Sigmoid colon (tissue), 4 donors: Measurements from ENCODE around the gene SLC17A7.

Experiments used
- CTCF ChIP-seq, 4 experiments: fragments of 450-650 bp in 3 of 4; fragments of 200-600 bp in 1 of 4; IDR thresholded peaks; one replicate each; pipeline ENCODE4 v1.5.1; 2016 to 2019; ENCODE audit warnings: antibody characterized with exemption in 4 of 4, mild to moderate bottlenecking in 3 of 4, moderate library complexity in 2 of 4
- EP300 ChIP-seq, 4 donors: sonication (generic); formaldehyde crosslinking; IDR thresholded peaks; one replicate each; pipeline ENCODE4 v1.6.1; 2017; ENCODE audit warnings: antibody characterized with exemption in 4 of 4
- POLR2A ChIP-seq, 2 donors: fragments of 450-650 bp; IDR thresholded peaks; one replicate each; pipeline ENCODE4 v1.6.1; 2016; ENCODE audit warnings: antibody characterized with exemption in 2 of 2, mild to moderate bottlenecking in 2 of 2, moderate library complexity in 2 of 2
- POLR2AphosphoS5 ChIP-seq, 4 donors: sonication (generic); formaldehyde crosslinking; IDR thresholded peaks; one replicate each; pipeline ENCODE4 v1.6.1; 2017; ENCODE audit warnings: antibody characterized with exemption in 4 of 4

GRCh38 chr19:49453757-49454240 is 12.5 kb upstream of the SLC17A7 start:
- TF ChIP-seq POLR2A (IDR thresholded peaks at IDR 0.05), result no peak
- TF ChIP-seq CTCF (IDR thresholded peaks at IDR 0.05), result no peak
- TF ChIP-seq EP300 (IDR thresholded peaks at IDR 0.05), result no peak
- no peak for TF ChIP-seq POLR2AphosphoS5 (IDR thresholded peaks at IDR 0.05)
